ENCODE data around the gene ZFYVE28. TPM values are rescaled to one million over a fixed set of nuclear protein-coding genes. Genes with fewer than 3 reads are reported as not detected.

The ZFYVE28 gene
- total and polyA plus RNA-seq, 10 of the 15 experiments (the other 5 are each of a cell fraction or from before 2014, with no cell fraction given) = 0.06 to 1.9 (median 0.22) TPM; not detected in 1

- TF ChIP-seq RBBP5 (conservative IDR thresholded peaks at IDR 0.05) (no peak), IKZF2 (IDR thresholded peaks at IDR 0.05) (peak; percentile 49 to 63; a peak in 2 of 4 replicates), EGR1 (IDR thresholded peaks at IDR 0.05; ENCODE audit: borderline replicate concordance in 1 of 2, low read depth in 2 of 2, low read length in 2 of 2) (no peak), SPI1 (IDR thresholded peaks at IDR 0.05; ENCODE audit: borderline replicate concordance, insufficient read depth, low read depth, low read length) (peak; percentile 48; the same call in 1 of the 2 replicates), BHLHE40 (IDR thresholded peaks at IDR 0.05; ENCODE audit: borderline replicate concordance in 1 of 2, low read depth in 2 of 2, low read length in 1 of 2) (peak; percentile 97), MEF2B (IDR thresholded peaks at IDR 0.05; ENCODE audit: partially characterized antibody, poor library complexity, severe bottlenecking) (peak; percentile 70), IKZF1 (conservative IDR thresholded peaks at IDR 0.05) (peak; percentile 63), NR2F1 (conservative IDR thresholded peaks at IDR 0.05) (0 out of 2 replicates have a peak, but pooled peaks have one; percentile 30)
- TF ChIP-seq, protein P1, sequence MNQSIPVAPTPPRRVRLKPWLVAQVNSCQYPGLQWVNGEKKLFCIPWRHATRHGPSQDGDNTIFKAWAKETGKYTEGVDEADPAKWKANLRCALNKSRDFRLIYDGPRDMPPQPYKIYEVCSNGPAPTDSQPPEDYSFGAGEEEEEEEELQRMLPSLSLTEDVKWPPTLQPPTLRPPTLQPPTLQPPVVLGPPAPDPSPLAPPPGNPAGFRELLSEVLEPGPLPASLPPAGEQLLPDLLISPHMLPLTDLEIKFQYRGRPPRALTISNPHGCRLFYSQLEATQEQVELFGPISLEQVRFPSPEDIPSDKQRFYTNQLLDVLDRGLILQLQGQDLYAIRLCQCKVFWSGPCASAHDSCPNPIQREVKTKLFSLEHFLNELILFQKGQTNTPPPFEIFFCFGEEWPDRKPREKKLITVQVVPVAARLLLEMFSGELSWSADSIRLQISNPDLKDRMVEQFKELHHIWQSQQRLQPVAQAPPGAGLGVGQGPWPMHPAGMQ (IDR thresholded peaks at IDR 0.05; ENCODE audit: borderline replicate concordance) = no peak
- TF ChIP-seq, protein P2, sequence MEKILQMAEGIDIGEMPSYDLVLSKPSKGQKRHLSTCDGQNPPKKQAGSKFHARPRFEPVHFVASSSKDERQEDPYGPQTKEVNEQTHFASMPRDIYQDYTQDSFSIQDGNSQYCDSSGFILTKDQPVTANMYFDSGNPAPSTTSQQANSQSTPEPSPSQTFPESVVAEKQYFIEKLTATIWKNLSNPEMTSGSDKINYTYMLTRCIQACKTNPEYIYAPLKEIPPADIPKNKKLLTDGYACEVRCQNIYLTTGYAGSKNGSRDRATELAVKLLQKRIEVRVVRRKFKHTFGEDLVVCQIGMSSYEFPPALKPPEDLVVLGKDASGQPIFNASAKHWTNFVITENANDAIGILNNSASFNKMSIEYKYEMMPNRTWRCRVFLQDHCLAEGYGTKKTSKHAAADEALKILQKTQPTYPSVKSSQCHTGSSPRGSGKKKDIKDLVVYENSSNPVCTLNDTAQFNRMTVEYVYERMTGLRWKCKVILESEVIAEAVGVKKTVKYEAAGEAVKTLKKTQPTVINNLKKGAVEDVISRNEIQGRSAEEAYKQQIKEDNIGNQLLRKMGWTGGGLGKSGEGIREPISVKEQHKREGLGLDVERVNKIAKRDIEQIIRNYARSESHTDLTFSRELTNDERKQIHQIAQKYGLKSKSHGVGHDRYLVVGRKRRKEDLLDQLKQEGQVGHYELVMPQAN (conservative IDR thresholded peaks at IDR 0.05) = no peak
- TF ChIP-seq, protein P3, sequence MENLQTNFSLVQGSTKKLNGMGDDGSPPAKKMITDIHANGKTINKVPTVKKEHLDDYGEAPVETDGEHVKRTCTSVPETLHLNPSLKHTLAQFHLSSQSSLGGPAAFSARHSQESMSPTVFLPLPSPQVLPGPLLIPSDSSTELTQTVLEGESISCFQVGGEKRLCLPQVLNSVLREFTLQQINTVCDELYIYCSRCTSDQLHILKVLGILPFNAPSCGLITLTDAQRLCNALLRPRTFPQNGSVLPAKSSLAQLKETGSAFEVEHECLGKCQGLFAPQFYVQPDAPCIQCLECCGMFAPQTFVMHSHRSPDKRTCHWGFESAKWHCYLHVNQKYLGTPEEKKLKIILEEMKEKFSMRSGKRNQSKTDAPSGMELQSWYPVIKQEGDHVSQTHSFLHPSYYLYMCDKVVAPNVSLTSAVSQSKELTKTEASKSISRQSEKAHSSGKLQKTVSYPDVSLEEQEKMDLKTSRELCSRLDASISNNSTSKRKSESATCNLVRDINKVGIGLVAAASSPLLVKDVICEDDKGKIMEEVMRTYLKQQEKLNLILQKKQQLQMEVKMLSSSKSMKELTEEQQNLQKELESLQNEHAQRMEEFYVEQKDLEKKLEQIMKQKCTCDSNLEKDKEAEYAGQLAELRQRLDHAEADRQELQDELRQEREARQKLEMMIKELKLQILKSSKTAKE (IDR thresholded peaks at IDR 0.05; ENCODE audit: low read depth, poor library complexity, severe bottlenecking) = peak; percentile 35
- Histone ChIP-seq H3K9me3 (replicated peaks; ENCODE audit: control insufficient read depth, insufficient read depth, low read length) (no peaks in the 10 kb centered on the region), H3K4me3 (no peak overlapping the region), H3K4me2 (ENCODE audit: control insufficient read depth, insufficient read depth) (no peak overlapping the region), H3K27ac (ENCODE audit: control insufficient read depth, insufficient read depth) (no peak overlapping the region), H3K27me3 (replicated peaks in 1 of 2; ENCODE audit: control insufficient read depth in 2 of 2, insufficient read depth in 2 of 2, low read length in 1 of 2) (peaks cover 0 to 1% of the 10 kb centered on the region in 2 experiments; a peak in 2 of 4 replicates), H3K79me2 (ENCODE audit: control insufficient read depth, insufficient read depth, low read length) (no peaks in the 10 kb centered on the region), H2AFZ (ENCODE audit: control insufficient read depth, low read depth, low read length) (no peak overlapping the region), H4K20me1 (ENCODE audit: control insufficient read depth, insufficient read depth) (no peaks in the 10 kb centered on the region), H3K4me1 (ENCODE audit: control insufficient read depth, insufficient read depth, low read length) (peaks cover 8% of the 10 kb centered on the region; the same call in 1 of the 2 replicates), H3K9ac (ENCODE audit: control insufficient read depth, insufficient read depth, low read length) (no peak overlapping the region), H3K36me3 (ENCODE audit: control insufficient read depth in 2 of 2, insufficient read depth in 2 of 2, low read length in 1 of 2) (no peaks in the 10 kb centered on the region)
- POLR2A ChIA-PET = no interaction called here
- BruUV-seq (replicated peaks) = no TSS peak
- CTCF ChIA-PET = interaction anchor here (1.0 to 1.4 kb wide), 2 partner anchors 102 to 121 kb away, joined by 4 read pairs; no protein-coding TSS in a partner anchor
- in situ Hi-C loops (cut with MboI) = no loop called here
- FAIRE-seq (no peak), DNase-seq (ENCODE audit: low read depth, low spot score) (no peak), ATAC-seq (peak; percentile 80)
- intact Hi-C loops (cut with micrococcal nuclease; ENCODE audit: unreplicated experiment) = no loop called here
- SMC1A ChIA-PET (ENCODE audit: uncharacterized antibody, unreplicated experiment) = interaction anchor here (1.0 kb wide), 1 partner anchor 121 kb away, joined by 4 read pairs; no protein-coding TSS in a partner anchor
- 3% methylated on average over 24 of the region's 24 CpGs for WGBS (ENCODE audit: insufficient coverage, insufficient replicate concordance, low lambda C conversion rate, missing lambda C conversion rate)
- RAD21 ChIA-PET (ENCODE audit: unreplicated experiment) = interaction anchor here (1.0 to 1.4 kb wide), 2 partner anchors 9 to 64 kb away, joined by 3 to 4 read pairs; no protein-coding TSS in a partner anchor
Measured at GRCh38 chr4:2290974-2291704, 127.3 kb downstream of the ZFYVE28 start.

All from GM12878 (cell line).